NCI-H146 (cell line): ENCODE results near the gene FMNL1.

ENCODE experiments used
- DNase-seq: peaks from one replicate; lab custom pipeline; 2025; lab: John Stamatoyannopoulos, UW

Gene FMNL1

GRCh38 chr17:45283711-45284110 lies 62.0 kb downstream of the FMNL1 start:
- no peak for DNase-seq

GRCh38 chr17:45284176-45285140 lies 62.8 kb downstream of the FMNL1 start:
- DNase-seq = no peak

DNA sequence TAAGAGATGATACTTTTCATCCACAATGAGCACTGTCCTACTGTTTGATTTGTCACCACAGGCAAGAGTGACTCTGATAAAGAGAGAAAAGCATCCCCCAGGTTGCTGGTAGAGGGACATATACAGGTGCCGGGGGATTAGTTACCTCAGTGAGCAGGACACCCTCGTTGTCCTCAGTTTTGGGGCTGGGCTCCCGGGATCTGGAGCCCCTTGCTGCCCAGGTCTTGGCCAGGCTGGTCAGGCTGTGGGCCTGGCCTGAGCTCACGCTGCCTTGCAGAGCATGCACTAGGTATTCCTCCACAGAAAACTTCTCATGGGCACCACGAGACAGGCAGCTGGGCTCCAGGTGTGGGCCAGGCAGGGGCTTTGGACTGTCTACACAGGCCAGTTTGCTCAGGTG lies 64.6 kb downstream of the FMNL1 start:
- DNase-seq = no peak

- no peak for DNase-seq
Observed at GRCh38 chr17:45287526-45288500, 66.1 kb downstream of the FMNL1 start.

DNA sequence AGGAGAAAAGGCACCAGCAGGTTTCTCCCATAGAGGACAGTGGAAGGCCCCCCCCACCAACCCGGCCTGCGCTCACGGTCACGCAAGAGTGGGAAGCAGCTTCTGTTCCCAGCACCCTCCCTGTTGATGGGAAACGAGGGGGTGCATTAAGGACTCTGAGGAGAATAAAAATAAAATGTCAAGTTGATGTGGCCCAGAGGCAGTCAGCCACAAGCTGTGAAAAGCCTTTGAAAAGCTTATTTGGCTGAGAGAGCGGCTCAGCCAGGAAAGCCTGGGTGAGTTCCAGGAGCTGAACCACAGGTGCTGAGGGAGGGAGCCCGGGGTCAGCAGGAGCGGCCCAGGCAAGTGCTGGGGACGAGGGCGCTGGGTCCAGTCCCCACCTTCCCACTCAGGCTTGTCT lies 67.1 kb downstream of the FMNL1 start:
- no peak for DNase-seq

GRCh38 chr17:45289301-45290268 lies 67.9 kb downstream of the FMNL1 start:
- DNase-seq = no peak

GRCh38 chr17:45290269-45290765 lies 68.6 kb downstream of the FMNL1 start:
- no peak for DNase-seq

GRCh38 chr17:45291171-45291805 lies 69.6 kb downstream of the FMNL1 start:
- no peak for DNase-seq

- no peak for DNase-seq
Observed at GRCh38 chr17:45292696-45293412, 71.2 kb downstream of the FMNL1 start.

- DNase-seq = no peak
Observed at GRCh38 chr17:45293413-45294211, 71.9 kb downstream of the FMNL1 start.

DNA sequence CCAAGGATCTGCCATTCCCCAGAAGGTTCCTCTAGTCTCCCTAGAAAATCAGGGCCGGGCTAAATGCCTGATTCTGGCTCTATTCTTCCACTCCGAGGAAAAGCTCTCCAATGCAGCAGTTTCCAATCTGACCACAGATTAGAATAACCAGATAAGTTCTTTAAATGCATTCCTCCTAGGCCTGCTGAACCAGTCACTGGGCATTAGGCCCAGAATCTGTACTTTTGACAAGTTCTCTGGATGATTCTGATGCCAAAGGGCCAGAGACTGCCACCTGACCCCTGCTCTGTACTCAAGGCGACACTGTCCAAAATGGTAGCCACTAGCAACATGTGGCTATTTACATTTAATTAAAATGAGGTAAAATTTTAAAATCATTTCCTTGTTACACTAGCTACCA lies 72.8 kb downstream of the FMNL1 start:
- DNase-seq = no peak

DNA sequence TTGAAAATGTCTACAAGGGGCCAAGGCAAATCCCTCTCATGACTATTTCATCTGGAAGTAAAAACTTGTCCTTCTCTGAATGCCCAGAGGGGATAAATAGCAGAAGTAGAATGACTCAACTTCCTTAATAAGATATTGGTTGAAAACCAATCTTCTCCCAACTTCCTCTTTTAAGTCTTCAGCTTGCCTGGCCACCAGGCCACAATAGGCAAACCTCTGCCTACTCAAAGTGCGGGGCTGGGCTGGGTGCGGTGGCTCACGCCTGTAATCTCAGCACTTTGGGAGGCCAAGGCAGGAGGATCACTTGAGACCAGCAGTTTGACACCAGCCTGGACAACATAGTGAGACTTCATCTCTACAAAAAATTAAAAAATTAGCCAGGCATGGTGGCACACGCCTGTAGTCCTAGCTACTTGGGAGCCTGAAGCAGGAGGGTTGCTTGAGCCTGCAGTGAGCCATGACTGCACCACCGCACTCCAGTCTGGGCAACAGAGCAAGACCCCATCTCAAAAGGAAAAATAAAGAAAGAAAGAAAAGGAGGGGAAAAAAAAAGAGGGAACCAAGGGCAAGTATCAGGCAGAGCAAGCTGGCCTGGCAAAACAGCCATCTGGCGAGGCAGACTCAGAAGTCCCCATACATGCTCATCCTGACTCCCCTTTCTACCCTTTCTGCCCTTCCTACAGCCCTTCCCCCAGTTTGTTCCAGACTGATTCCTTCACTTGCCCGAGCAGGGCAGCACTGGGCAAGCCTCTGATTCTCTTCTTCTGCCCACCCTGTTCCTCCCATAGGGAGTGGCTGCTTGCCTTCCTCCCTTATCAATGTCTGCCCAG lies 74.5 kb downstream of the FMNL1 start:
- DNase-seq = no peak

GRCh38 chr17:45296833-45297124 lies 75.1 kb downstream of the FMNL1 start:
- no peak for DNase-seq
